Neuronal stem cell (in vitro differentiated cells): Measurements from ENCODE around the gene IL20RB.

Experiments
- DNase-seq: peaks from one replicate; pipeline ENCODE4 v3.0.0-alpha.2; 2013; ENCODE audit warnings: low spot score
- H2AFZ ChIP-seq: one replicate; pipeline ENCODE4 v1.6.1; 2013; ENCODE audit warnings: mild to moderate bottlenecking, low read length, inconsistent platforms
- H2AK5ac ChIP-seq: 2 replicates; pipeline ENCODE4 v1.6.1; 2013; ENCODE audit warnings: low read depth, mild to moderate bottlenecking, inconsistent platforms, low read length, moderate library complexity, mixed read lengths
- H2BK120ac ChIP-seq: 2 replicates; pipeline ENCODE4 v1.6.1; 2013; ENCODE audit warnings: low read depth, mild to moderate bottlenecking, inconsistent platforms, low read length, moderate library complexity, mixed read lengths
- H2BK12ac ChIP-seq: one replicate; pipeline ENCODE4 v1.6.1; 2013; ENCODE audit warnings: low read length, inconsistent platforms
- H2BK15ac ChIP-seq: 2 replicates; pipeline ENCODE4 v1.6.1; 2013; ENCODE audit warnings: mild to moderate bottlenecking, low read length, inconsistent platforms, mixed read lengths
- H2BK5ac ChIP-seq: one replicate; pipeline ENCODE4 v1.6.1; 2013; ENCODE audit warnings: inconsistent platforms, mild to moderate bottlenecking, low read length, moderate library complexity
- H3K14ac ChIP-seq: one replicate; pipeline ENCODE4 v1.6.1; 2013; ENCODE audit warnings: low read length, inconsistent platforms
- H3K18ac ChIP-seq: 2 replicates; pipeline ENCODE4 v1.6.1; 2013; ENCODE audit warnings: low read length, inconsistent platforms
- H3K23ac ChIP-seq: 2 replicates; pipeline ENCODE4 v1.6.1; 2013; ENCODE audit warnings: low read depth, mild to moderate bottlenecking, mixed read lengths, low read length, inconsistent platforms; ENCODE audit not compliant: poor library complexity
- H3K27ac ChIP-seq: replicated peaks from 3 replicates; pipeline ENCODE4 v1.5.1; 2013; ENCODE audit warnings: low read length, inconsistent platforms
- H3K27me3 ChIP-seq, 3 experiments: 2 replicates each; pipeline ENCODE4 v1.6.1; 2013; ENCODE audit warnings: low read length in 3 of 3, mild to moderate bottlenecking in 2 of 3, inconsistent platforms in 1 of 3, low read depth in 1 of 3, mixed read lengths in 1 of 3, moderate library complexity in 1 of 3; ENCODE audit not compliant: control insufficient read depth in 3 of 3, insufficient read depth in 3 of 3
- H3K36me3 ChIP-seq, 2 donors: replicated peaks in 1 of 2; 2 replicates each; pipeline ENCODE4 v1.6.1; 2013; ENCODE audit warnings: low read length in 2 of 2; ENCODE audit not compliant: control insufficient read depth in 2 of 2, insufficient read depth in 2 of 2
- H3K4ac ChIP-seq: 2 replicates; pipeline ENCODE4 v1.6.1; 2013; ENCODE audit warnings: inconsistent platforms, mild to moderate bottlenecking, low read length, moderate library complexity
- H3K4me1 ChIP-seq, 2 donors: 1 replicate in 1 of 2; 2 replicates in 1 of 2; pipeline ENCODE4 v1.6.1; 2013; ENCODE audit warnings: low read length in 2 of 2, low read depth in 1 of 2; ENCODE audit not compliant: control insufficient read depth in 2 of 2, insufficient read depth in 1 of 2
- H3K4me2 ChIP-seq: one replicate; pipeline ENCODE4 v1.6.1; 2013; ENCODE audit warnings: mild to moderate bottlenecking, low read length, inconsistent platforms; ENCODE audit not compliant: insufficient read depth, poor library complexity, severe bottlenecking
- H3K4me3 ChIP-seq, 2 donors: 2 replicates each; pipeline ENCODE4 v1.5.1; 2013; ENCODE audit warnings: low read length in 2 of 2, mild to moderate bottlenecking in 2 of 2, inconsistent platforms in 1 of 2, moderate library complexity in 1 of 2
- H3K79me1 ChIP-seq: one replicate; pipeline ENCODE4 v1.6.1; 2013; ENCODE audit warnings: low read depth, mild to moderate bottlenecking, inconsistent platforms, low read length, moderate library complexity
- H3K9ac ChIP-seq: one replicate; pipeline ENCODE4 v1.6.1; 2013; ENCODE audit warnings: mild to moderate bottlenecking, low read depth, low read length, inconsistent platforms; ENCODE audit not compliant: poor library complexity
- H3K9me3 ChIP-seq, 2 donors: replicated peaks in 1 of 2; 2 replicates each; pipeline versions ENCODE3 to v1.6.1; 2013; ENCODE audit warnings: low read length in 2 of 2, mild to moderate bottlenecking in 2 of 2, inconsistent platforms in 1 of 2, low read depth in 1 of 2, mixed read lengths in 1 of 2, moderate library complexity in 1 of 2; ENCODE audit not compliant: control insufficient read depth in 2 of 2, insufficient read depth in 1 of 2
- H4K8ac ChIP-seq: one replicate; pipeline ENCODE4 v1.6.1; 2013; ENCODE audit warnings: low read depth, mild to moderate bottlenecking, inconsistent platforms, low read length, moderate library complexity
- H4K91ac ChIP-seq: one replicate; pipeline ENCODE4 v1.6.1; 2013; ENCODE audit warnings: low read length, low read depth, mild to moderate bottlenecking, inconsistent platforms; ENCODE audit not compliant: poor library complexity
- WGBS, 2 donors: extraction: QIAGEN DNeasy Blood & Tissue Kit; methylation state at CpG; one replicate each; pipeline ENCODE4 v1.1.7; 2013; ENCODE audit warnings: missing lambda C conversion rate in 2 of 2, mixed read lengths in 1 of 2; ENCODE audit not compliant: insufficient read length in 2 of 2, insufficient replicate concordance in 1 of 2; ENCODE audit errors: extremely low coverage in 2 of 2; 5-methylcytosine and 5-hydroxymethylcytosine counted together

IL20RB gene

GRCh38 chr3:136937851-136938250 lies 19.9 kb upstream of the IL20RB start:
- H2AFZ ChIP-seq = no peak overlapping the region
- no peak overlapping the region for H4K8ac ChIP-seq
- H3K9ac ChIP-seq = no peak overlapping the region
- DNase-seq = no peak
- no peak overlapping the region for H2AK5ac ChIP-seq
- H3K23ac ChIP-seq = no peak overlapping the region
- no peaks in the 10 kb centered on the region for H3K4me1 ChIP-seq
- H2BK12ac ChIP-seq = no peak overlapping the region
- H3K4ac ChIP-seq = no peak overlapping the region
- H3K14ac ChIP-seq = no peak overlapping the region
- H3K9me3 ChIP-seq = peaks cover 0 to 37% of the 10 kb centered on the region in 2 donors
- H3K79me1 ChIP-seq = no peaks in the 10 kb centered on the region
- H4K91ac ChIP-seq = no peak overlapping the region
- peaks cover 0 to 15% of the 10 kb centered on the region in 2 donors for H3K36me3 ChIP-seq
- H3K4me3 ChIP-seq = no peak overlapping the region
- no peak overlapping the region for H3K27ac ChIP-seq
- H2BK15ac ChIP-seq = no peak overlapping the region
- no peak overlapping the region for H3K18ac ChIP-seq
- H3K27me3 ChIP-seq = no peaks in the 10 kb centered on the region
- no peak overlapping the region for H3K4me2 ChIP-seq
- WGBS, 2 donors = no CpG with 5 or more reads among the region's 2 CpGs
- no peak overlapping the region for H2BK120ac ChIP-seq
- H2BK5ac ChIP-seq = no peak overlapping the region

DNA sequence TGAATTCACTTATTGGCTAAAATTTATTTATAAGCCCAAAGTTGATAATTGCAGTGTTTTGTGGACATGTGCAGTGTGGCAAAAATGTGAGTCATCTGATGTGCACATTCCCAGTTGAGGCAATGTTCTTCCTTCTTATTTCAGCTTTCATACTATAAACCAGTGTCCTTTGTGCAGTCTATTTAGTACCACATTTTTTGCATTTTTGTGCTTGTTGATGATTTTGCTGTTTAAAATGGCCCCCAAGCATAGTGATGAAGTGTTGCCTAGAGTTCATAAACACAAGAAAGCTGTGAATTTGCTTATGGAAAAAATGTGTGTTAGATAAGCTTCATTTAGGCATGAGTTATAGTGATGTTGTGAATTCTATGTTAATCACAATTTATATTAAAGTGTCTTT lies 19.4 kb upstream of the IL20RB start:
- Histone ChIP-seq H3K79me1 (no peaks in the 10 kb centered on the region), H3K9ac (no peak overlapping the region), H3K4me3 (no peak overlapping the region), H3K27me3 (no peaks in the 10 kb centered on the region), H2AFZ (no peak overlapping the region), H2AK5ac (no peak overlapping the region), H3K23ac (no peak overlapping the region), H3K14ac (no peak overlapping the region), H3K27ac (no peak overlapping the region), H3K18ac (no peak overlapping the region), H3K4me1 (no peaks in the 10 kb centered on the region), H3K4me2 (no peak overlapping the region), H4K8ac (no peak overlapping the region), H3K4ac (no peak overlapping the region), H2BK12ac (no peak overlapping the region), H2BK5ac (no peak overlapping the region), H2BK120ac (no peak overlapping the region), H4K91ac (no peak overlapping the region), H3K36me3 (peaks cover 0 to 15% of the 10 kb centered on the region in 2 donors), H2BK15ac (no peak overlapping the region), H3K9me3 (peaks cover 0 to 37% of the 10 kb centered on the region in 2 donors)
- DNase-seq = no peak

DNA sequence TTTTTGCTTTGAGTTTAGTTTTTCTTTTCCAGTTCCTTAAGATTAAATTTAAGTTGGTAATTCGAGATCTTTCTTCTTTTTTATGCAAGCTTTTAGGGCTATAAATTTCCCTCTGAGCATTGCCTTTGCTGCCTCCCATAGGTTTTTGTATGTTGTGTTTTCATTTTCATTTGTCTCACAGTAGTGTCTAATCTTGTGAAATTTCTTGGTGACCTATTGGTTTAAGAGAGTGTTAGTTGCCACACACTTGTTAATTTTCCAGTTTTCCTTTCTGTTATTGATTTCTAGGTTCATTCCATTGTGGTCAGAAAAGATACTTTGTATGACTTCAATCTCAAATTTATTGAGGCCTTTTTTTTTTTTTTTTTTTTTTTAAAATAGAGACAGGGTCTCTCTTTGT lies 18.3 kb upstream of the IL20RB start:
- H3K4me2 ChIP-seq = no peak overlapping the region
- no peak overlapping the region for H2BK5ac ChIP-seq
- H3K4me1 ChIP-seq = no peaks in the 10 kb centered on the region
- no peak overlapping the region for H3K4me3 ChIP-seq
- no peak overlapping the region for H3K4ac ChIP-seq
- whole genome bisulfite sequencing, 2 donors = no CpG with 5 or more reads among the region's 1 CpG
- no peak for DNase-seq
- no peak overlapping the region for H3K9ac ChIP-seq
- no peaks in the 10 kb centered on the region for H3K27me3 ChIP-seq
- H3K23ac ChIP-seq = no peak overlapping the region
- H2BK12ac ChIP-seq = no peak overlapping the region
- H3K9me3 ChIP-seq = peaks cover 0 to 37% of the 10 kb centered on the region in 2 donors
- H2BK15ac ChIP-seq = no peak overlapping the region
- H2AFZ ChIP-seq = no peak overlapping the region
- H3K27ac ChIP-seq = no peak overlapping the region
- H3K14ac ChIP-seq = no peak overlapping the region
- peaks cover 0 to 9% of the 10 kb centered on the region in 2 donors for H3K36me3 ChIP-seq
- no peaks in the 10 kb centered on the region for H3K79me1 ChIP-seq
- H3K18ac ChIP-seq = no peak overlapping the region
- H2AK5ac ChIP-seq = no peak overlapping the region
- H4K91ac ChIP-seq = no peak overlapping the region
- H4K8ac ChIP-seq = no peak overlapping the region
- H2BK120ac ChIP-seq = no peak overlapping the region

GRCh38 chr3:136942803-136943202 lies 15.0 kb upstream of the IL20RB start:
- Histone ChIP-seq H3K23ac (no peak overlapping the region), H3K4ac (no peak overlapping the region), H2BK12ac (no peak overlapping the region), H4K91ac (no peak overlapping the region), H3K4me2 (no peak overlapping the region), H3K27ac (no peak overlapping the region), H3K9ac (no peak overlapping the region), H3K27me3 (no peaks in the 10 kb centered on the region), H3K4me3 (no peak overlapping the region), H4K8ac (no peak overlapping the region), H3K36me3 (peaks cover 2 to 18% of the 10 kb centered on the region in 2 donors), H2BK15ac (no peak overlapping the region), H2AK5ac (no peak overlapping the region), H2BK120ac (no peak overlapping the region), H3K9me3 (peaks cover 0 to 22% of the 10 kb centered on the region in 2 donors), H3K79me1 (no peaks in the 10 kb centered on the region), H3K18ac (no peak overlapping the region), H2AFZ (no peak overlapping the region), H2BK5ac (no peak overlapping the region), H3K4me1 (no peaks in the 10 kb centered on the region), H3K14ac (no peak overlapping the region)
- no peak for DNase-seq
- no CpG with 5 or more reads among the region's 1 CpG for WGBS, 2 donors
